Smooth muscle cell (in vitro differentiated cells): ENCODE measurements around the gene RASSF4. TPM values are rescaled to one million over a fixed set of nuclear protein-coding genes. Genes with fewer than 3 reads are reported as not detected.
A peak's percentile ranks its signal among the peaks of the same experiment; 100 is the strongest.

Experiments used
- DNase-seq: peaks from one replicate; lab custom pipeline; 2025; ENCODE audit not compliant: unreplicated experiment; lab: John Stamatoyannopoulos, UW
- H2AFZ ChIP-seq: fragments of 200-600 bp; sonication (generic); 2 replicates; pipeline ENCODE4 v1.6.0; 2016; ENCODE audit warnings: antibody characterized with exemption, low read depth, mild to moderate bottlenecking
- H3F3A ChIP-seq: fragments of 200-600 bp; sonication (generic); 2 replicates; pipeline ENCODE4 v1.6.0; 2017; ENCODE audit warnings: antibody characterized with exemption, low read depth
- H3K27ac ChIP-seq: fragments of 200-600 bp; sonication (generic); 2 replicates; pipeline ENCODE4 v1.5.1; 2016; ENCODE audit warnings: low read depth, mild to moderate bottlenecking
- H3K27me3 ChIP-seq: fragments of 200-600 bp; sonication (generic); 2 replicates; pipeline ENCODE4 v1.6.1; 2016; ENCODE audit warnings: low read depth, mild to moderate bottlenecking
- H3K36me3 ChIP-seq: fragments of 200-600 bp; sonication (generic); 2 replicates; pipeline ENCODE4 v1.5.1; 2016; ENCODE audit warnings: low read depth
- H3K4me1 ChIP-seq: fragments of 200-600 bp; sonication (generic); 2 replicates; pipeline ENCODE4 v1.5.1; 2016; ENCODE audit warnings: low read depth
- H3K4me2 ChIP-seq: fragments of 200-600 bp; sonication (generic); 2 replicates; pipeline ENCODE4 v1.6.0; 2016; ENCODE audit warnings: mild to moderate bottlenecking
- H3K4me3 ChIP-seq: fragments of 200-600 bp; sonication (generic); 2 replicates; pipeline ENCODE4 v1.5.1; 2016; ENCODE audit warnings: mild to moderate bottlenecking
- H3K79me2 ChIP-seq: fragments of 200-600 bp; sonication (generic); 2 replicates; pipeline ENCODE4 v1.6.0; 2016; ENCODE audit warnings: low read depth, mild to moderate bottlenecking
- H3K9ac ChIP-seq: fragments of 200-600 bp; sonication (generic); 2 replicates; pipeline ENCODE4 v1.6.0; 2016; ENCODE audit warnings: low read depth
- H3K9me3 ChIP-seq: fragments of 200-600 bp; sonication (generic); replicated peaks from 2 replicates; pipeline ENCODE4 v1.5.1; 2016; ENCODE audit warnings: low read depth
- H4K20me1 ChIP-seq: fragments of 200-600 bp; sonication (generic); 2 replicates; pipeline ENCODE4 v1.6.0; 2016; ENCODE audit warnings: low read depth
- CTCF ChIP-seq: fragments of 200-600 bp; sonication (generic); IDR thresholded peaks from 2 replicates; pipeline ENCODE4 v1.5.1; 2017; ENCODE audit warnings: borderline replicate concordance, mild to moderate bottlenecking, antibody characterized with exemption; ENCODE audit not compliant: insufficient read depth, poor library complexity, severe bottlenecking
- WGBS: methylation state at CpG from one replicate; pipeline ENCODE4 v1.1.7; 2016; ENCODE audit warnings: low lambda C conversion rate; 5-methylcytosine and 5-hydroxymethylcytosine counted together
- polyA plus RNA-seq: library from polyadenylated mRNA; unstranded; fragments of >200 nt; fragmentation: Nextera tagmentation; extraction: Ambion mirVana; gene quantifications from 2 replicates; pipeline ENCODE4 v1.2.1, GENCODE V29; 2016
- total RNA-seq: library from RNA; depleted of rRNA; stranded (reverse); fragments of >200 nt; gene quantifications from 2 replicates; pipeline ENCODE4 v1.2.3, GENCODE V29; 2014

The RASSF4 gene
- total and polyA plus RNA-seq, 2 experiments from 2014 or later, result 8.3 to 14.8 TPM

- Histone ChIP-seq H3K9me3 (no peaks in the 10 kb centered on the region), H3K27me3 (no peaks in the 10 kb centered on the region), H2AFZ (no peak overlapping the region), H3K36me3 (no peaks in the 10 kb centered on the region), H3K4me2 (peak overlapping the region; percentile 46), H3K9ac (no peak overlapping the region), H3K27ac (no peak overlapping the region), H3K4me3 (no peak overlapping the region), H3K79me2 (no peaks in the 10 kb centered on the region), H4K20me1 (no peaks in the 10 kb centered on the region), H3K4me1 (peaks cover 25% of the 10 kb centered on the region), H3F3A (no peaks in the 10 kb centered on the region)
- WGBS, result 92% methylated on average over 6 of the region's 6 CpGs
- DNase-seq, result no peak
- TF ChIP-seq CTCF, result no peak
These were observed 6.1 kb downstream of the RASSF4 start for GRCh38 chr10:44965651-44966097.

- Histone ChIP-seq H3K4me2 (peak overlapping the region; percentile 46), H3K9me3 (no peaks in the 10 kb centered on the region)
These were observed 6.7 kb downstream of the RASSF4 start for GRCh38 chr10:44966129-44966815.

DNA sequence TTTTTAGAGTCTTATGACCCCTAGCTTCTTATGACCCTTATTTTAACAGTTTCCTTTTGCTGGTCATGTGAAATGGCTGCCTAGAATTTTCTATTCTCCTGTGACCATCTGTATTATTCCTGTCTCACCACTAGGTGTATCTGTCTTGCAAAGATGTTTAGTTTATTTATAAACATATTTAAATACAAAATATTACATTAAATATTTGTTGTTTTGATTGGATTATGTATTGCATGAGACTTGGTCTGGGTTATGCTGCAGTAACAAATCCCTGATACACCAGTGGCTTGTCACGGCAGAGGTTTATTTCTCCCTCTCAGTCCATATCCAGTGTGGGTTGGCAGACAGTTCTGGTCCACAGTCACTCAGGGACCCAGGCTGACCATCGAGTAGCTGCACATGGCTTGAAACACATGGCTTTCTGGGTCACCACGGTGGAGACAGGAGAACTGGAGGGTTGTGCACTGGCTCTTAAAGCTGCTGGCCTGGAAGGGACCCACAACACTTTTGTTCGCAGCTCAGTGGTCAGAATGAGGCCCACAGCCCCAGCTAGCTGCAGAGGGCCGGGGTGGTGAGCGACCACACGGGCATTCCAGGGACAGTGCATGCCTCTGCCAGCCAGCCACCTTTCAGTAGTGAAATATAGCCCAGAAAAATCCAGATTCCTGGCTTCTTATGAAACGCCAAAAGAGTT is 7.4 kb downstream of the RASSF4 start:
- H3K4me2 ChIP-seq, result no peak overlapping the region
- DNase-seq, result no peak
- no peaks in the 10 kb centered on the region for H3K27me3 ChIP-seq
- no peaks in the 10 kb centered on the region for H4K20me1 ChIP-seq
- H3K79me2 ChIP-seq, result no peaks in the 10 kb centered on the region
- no peak overlapping the region for H3K9ac ChIP-seq
- no peaks in the 10 kb centered on the region for H3K9me3 ChIP-seq
- peaks cover 25% of the 10 kb centered on the region for H3K4me1 ChIP-seq
- no peak overlapping the region for H3K4me3 ChIP-seq
- H3K27ac ChIP-seq, result no peak overlapping the region
- 92% methylated on average over 8 of the region's 8 CpGs for WGBS
- H2AFZ ChIP-seq, result no peak overlapping the region
- peak; percentile 28 for TF ChIP-seq CTCF
- no peaks in the 10 kb centered on the region for H3F3A ChIP-seq
- no peaks in the 10 kb centered on the region for H3K36me3 ChIP-seq

More at GRCh38 chr10:44966129-44966815, 6.7 kb downstream of the RASSF4 start:
- H3K4me3 ChIP-seq, result no peak overlapping the region
- no peak overlapping the region for H3K9ac ChIP-seq
- no peak overlapping the region for H3K27ac ChIP-seq
- no peak for TF ChIP-seq CTCF
- H3K27me3 ChIP-seq, result no peaks in the 10 kb centered on the region
- H3K36me3 ChIP-seq, result no peaks in the 10 kb centered on the region
- H3K79me2 ChIP-seq, result no peaks in the 10 kb centered on the region
- DNase-seq, result no peak
- WGBS, result 69% methylated on average over 8 of the region's 8 CpGs
- H4K20me1 ChIP-seq, result no peaks in the 10 kb centered on the region
- peaks cover 25% of the 10 kb centered on the region for H3K4me1 ChIP-seq
- H3F3A ChIP-seq, result no peaks in the 10 kb centered on the region
- no peak overlapping the region for H2AFZ ChIP-seq
